Osteocyte (in vitro differentiated cells): Measurements from ENCODE around the gene SLC22A16. TPM values are rescaled to one million over a fixed set of nuclear protein-coding genes. Genes with fewer than 3 reads are reported as not detected.

Source experiments
- DNase-seq: peaks from one replicate; pipeline ENCODE4 v3.0.0; 2021; ENCODE audit warnings: mixed read lengths; ENCODE audit not compliant: unreplicated experiment; ENCODE audit errors: extremely low spot score
- H3K27ac Mint-ChIP-seq: one replicate; pipeline ENCODE4 v1.8.0; 2021; ENCODE audit warnings: mild to moderate bottlenecking, mixed read lengths; ENCODE audit not compliant: unreplicated experiment
- H3K27me3 Mint-ChIP-seq: one replicate; pipeline ENCODE4 v1.8.0; 2021; ENCODE audit warnings: mixed read lengths; ENCODE audit not compliant: unreplicated experiment
- H3K36me3 Mint-ChIP-seq: one replicate; pipeline ENCODE4 v1.8.0; 2021; ENCODE audit warnings: mixed read lengths; ENCODE audit not compliant: unreplicated experiment
- H3K4me1 Mint-ChIP-seq: one replicate; pipeline ENCODE4 v1.8.0; 2021; ENCODE audit warnings: mixed read lengths; ENCODE audit not compliant: unreplicated experiment
- H3K4me3 Mint-ChIP-seq: one replicate; pipeline ENCODE4 v1.8.0; 2021; ENCODE audit warnings: mild to moderate bottlenecking, moderate library complexity, mixed read lengths; ENCODE audit not compliant: unreplicated experiment
- H3K9me3 Mint-ChIP-seq: one replicate; pipeline ENCODE4 v1.8.0; 2021; ENCODE audit warnings: mixed read lengths; ENCODE audit not compliant: unreplicated experiment
- total RNA-seq: library from RNA; stranded (reverse); gene quantifications from 2 replicates; pipeline ENCODE4 v1.2.1, GENCODE V29; 2021
- TF ChIP-seq, protein P1 (sequence below): fragments of 200-600 bp; sonication (generic); IDR thresholded peaks from 2 replicates; pipeline ENCODE4 v1.5.0; 2021; ENCODE audit warnings: antibody characterized with exemption, mild to moderate bottlenecking, moderate library complexity

Gene SLC22A16
- total RNA-seq, 1 donor from 2014 or later: not detected

- DNase-seq: no peak
- Mint-ChIP-seq H3K4me1 (no peaks in the 10 kb centered on the region), H3K27ac (no peak overlapping the region), H3K27me3 (peaks cover 23% of the 10 kb centered on the region), H3K36me3 (no peaks in the 10 kb centered on the region), H3K9me3 (no peaks in the 10 kb centered on the region), H3K4me3 (no peak overlapping the region)
- TF ChIP-seq, protein P1, sequence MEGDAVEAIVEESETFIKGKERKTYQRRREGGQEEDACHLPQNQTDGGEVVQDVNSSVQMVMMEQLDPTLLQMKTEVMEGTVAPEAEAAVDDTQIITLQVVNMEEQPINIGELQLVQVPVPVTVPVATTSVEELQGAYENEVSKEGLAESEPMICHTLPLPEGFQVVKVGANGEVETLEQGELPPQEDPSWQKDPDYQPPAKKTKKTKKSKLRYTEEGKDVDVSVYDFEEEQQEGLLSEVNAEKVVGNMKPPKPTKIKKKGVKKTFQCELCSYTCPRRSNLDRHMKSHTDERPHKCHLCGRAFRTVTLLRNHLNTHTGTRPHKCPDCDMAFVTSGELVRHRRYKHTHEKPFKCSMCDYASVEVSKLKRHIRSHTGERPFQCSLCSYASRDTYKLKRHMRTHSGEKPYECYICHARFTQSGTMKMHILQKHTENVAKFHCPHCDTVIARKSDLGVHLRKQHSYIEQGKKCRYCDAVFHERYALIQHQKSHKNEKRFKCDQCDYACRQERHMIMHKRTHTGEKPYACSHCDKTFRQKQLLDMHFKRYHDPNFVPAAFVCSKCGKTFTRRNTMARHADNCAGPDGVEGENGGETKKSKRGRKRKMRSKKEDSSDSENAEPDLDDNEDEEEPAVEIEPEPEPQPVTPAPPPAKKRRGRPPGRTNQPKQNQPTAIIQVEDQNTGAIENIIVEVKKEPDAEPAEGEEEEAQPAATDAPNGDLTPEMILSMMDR: no peak
These were observed 4.6 kb downstream of the SLC22A16 start for GRCh38 chr6:110471726-110472365.

- no peak overlapping the region for H3K4me3 Mint-ChIP-seq
- peaks cover 46% of the 10 kb centered on the region for H3K27me3 Mint-ChIP-seq
- peaks cover 3% of the 10 kb centered on the region for H3K9me3 Mint-ChIP-seq
- no peak overlapping the region for H3K27ac Mint-ChIP-seq
- TF ChIP-seq, protein P1: no peak
- DNase-seq: no peak
- H3K4me1 Mint-ChIP-seq: no peaks in the 10 kb centered on the region
- no peaks in the 10 kb centered on the region for H3K36me3 Mint-ChIP-seq
These were observed 7.7 kb downstream of the SLC22A16 start for GRCh38 chr6:110468731-110469130.

DNA sequence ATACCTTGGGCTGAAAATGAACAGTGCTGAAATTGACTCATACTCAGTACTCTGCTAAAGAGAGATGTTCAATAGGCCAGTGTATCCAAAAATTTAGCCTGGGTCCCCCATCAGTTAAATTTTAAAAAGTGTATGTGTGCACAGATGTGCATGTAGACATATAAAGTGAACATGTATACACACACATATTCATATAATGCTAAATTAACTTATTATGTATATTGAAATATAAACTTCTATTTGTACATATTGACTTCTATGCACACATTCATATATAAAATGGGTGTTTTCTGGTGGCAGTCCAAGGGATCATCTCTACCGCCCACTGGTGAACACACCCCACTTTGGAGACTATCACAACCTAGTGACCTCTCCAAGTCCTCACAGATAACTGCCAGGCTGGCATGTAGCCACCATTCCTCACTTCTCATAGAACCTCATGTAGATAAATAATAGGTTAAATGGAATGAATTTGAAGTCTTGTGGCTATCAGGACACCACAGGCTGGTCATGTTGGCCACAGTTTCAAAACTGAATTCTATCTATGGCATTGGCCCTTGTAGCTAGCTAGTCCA, 8.8 kb downstream of the SLC22A16 start:
- TF ChIP-seq, protein P1: no peak
- no peak for DNase-seq
- Mint-ChIP-seq H3K27ac (no peak overlapping the region), H3K9me3 (peaks cover 11% of the 10 kb centered on the region), H3K27me3 (peaks cover 44% of the 10 kb centered on the region), H3K4me1 (no peaks in the 10 kb centered on the region), H3K36me3 (no peaks in the 10 kb centered on the region), H3K4me3 (no peak overlapping the region)

DNA sequence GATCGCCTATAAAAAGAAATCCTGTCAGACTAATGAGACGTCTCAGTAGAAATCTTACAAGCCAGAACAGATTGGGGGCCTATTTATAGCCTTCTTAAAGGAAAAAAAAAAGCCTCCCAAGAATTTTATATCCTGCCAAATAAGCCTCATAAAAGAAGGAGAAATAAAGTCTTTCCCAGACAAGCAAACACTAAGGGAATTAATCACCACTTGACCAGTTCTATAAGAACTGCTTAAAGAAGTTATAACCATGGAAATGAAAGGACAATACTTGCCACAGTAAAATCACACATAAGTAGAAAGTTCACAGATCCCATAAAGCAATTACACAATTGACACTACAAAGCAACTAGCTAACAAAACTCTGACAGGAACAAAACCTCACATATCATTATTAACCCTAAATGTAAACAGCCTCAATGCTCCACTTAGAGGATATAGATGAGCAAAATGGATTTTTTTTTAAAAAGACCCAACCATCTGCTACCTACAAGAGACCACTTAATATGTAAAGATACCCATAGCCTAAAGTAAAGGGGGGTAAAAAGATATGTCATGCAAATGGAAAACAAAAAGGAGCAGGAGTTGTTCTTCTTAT, 13.4 kb downstream of the SLC22A16 start:
- Mint-ChIP-seq H3K27ac (no peak overlapping the region), H3K4me3 (no peak overlapping the region), H3K27me3 (peaks cover 30% of the 10 kb centered on the region), H3K9me3 (peaks cover 22% of the 10 kb centered on the region), H3K4me1 (no peaks in the 10 kb centered on the region), H3K36me3 (no peaks in the 10 kb centered on the region)
- no peak for DNase-seq
- TF ChIP-seq, protein P1: no peak

- H3K9me3 Mint-ChIP-seq: peaks cover 22% of the 10 kb centered on the region
- TF ChIP-seq, protein P1: no peak
- H3K4me3 Mint-ChIP-seq: no peak overlapping the region
- no peak overlapping the region for H3K27ac Mint-ChIP-seq
- peaks cover 25% of the 10 kb centered on the region for H3K27me3 Mint-ChIP-seq
- no peaks in the 10 kb centered on the region for H3K4me1 Mint-ChIP-seq
- no peaks in the 10 kb centered on the region for H3K36me3 Mint-ChIP-seq
- no peak for DNase-seq
These were observed 15.0 kb downstream of the SLC22A16 start for GRCh38 chr6:110461376-110461775.
